Lung microvascular endothelial cell (primary cell): ENCODE results near the gene AMH. TPM values are rescaled to one million over a fixed set of nuclear protein-coding genes. Genes with fewer than 3 reads are reported as not detected.
"Not testable (repeated sequence)": the region's sequence is repeated elsewhere in the genome, so short reads cannot be mapped to it uniquely, and the experiment has no call there.

Experiments
- DNase-seq, 2 donors: peaks; one replicate each; pipeline versions ENCODE4 v3.0.0 to v3.0.0-alpha.2; 2010; ENCODE audit warnings: low read depth in 2 of 2
- total RNA-seq: library from RNA; depleted of rRNA; stranded (reverse); fragments of >200 nt; gene quantifications from 2 replicates; pipeline ENCODE4 v1.2.1, GENCODE V29; 2014

AMH gene
- total RNA-seq = 0.65 and 3.6 TPM in 2 replicates

- no peak for DNase-seq
These were observed at the start of gene AMH for GRCh38 chr19:2249010-2249866. Gene AMH (plus strand): TSS chr19:2249323. CDS start chr19:2249333, 10 bp downstream.

- no peak for DNase-seq
These were observed 49.1 kb upstream of the AMH start for GRCh38 chr19:2199861-2200623.

GRCh38 chr19:2200624-2201294 lies 48.4 kb upstream of the AMH start:
- DNase-seq = not testable (repeated sequence)

GRCh38 chr19:2201473-2202148 lies 47.5 kb upstream of the AMH start:
- no peak for DNase-seq

- no peak for DNase-seq
These were observed 46.8 kb upstream of the AMH start for GRCh38 chr19:2202366-2202765.

GRCh38 chr19:2207008-2207407 lies 42.1 kb upstream of the AMH start:
- DNase-seq = no peak

GRCh38 chr19:2207991-2208860 lies 40.9 kb upstream of the AMH start:
- peak; percentile 79 to 80 for DNase-seq

GRCh38 chr19:2208975-2209374 lies 40.1 kb upstream of the AMH start:
- DNase-seq = peak in 1 of 2 donors; percentile 57

GRCh38 chr19:2209408-2209807 lies 39.7 kb upstream of the AMH start:
- peak in 1 of 2 donors; percentile 15 for DNase-seq

- no peak for DNase-seq
These were observed 38.9 kb upstream of the AMH start for GRCh38 chr19:2210206-2210605.

- no peak for DNase-seq
These were observed 38.0 kb upstream of the AMH start for GRCh38 chr19:2210987-2211740.

- DNase-seq = no peak
These were observed 36.0 kb upstream of the AMH start for GRCh38 chr19:2212861-2213711.

GRCh38 chr19:2213799-2214198 lies 35.3 kb upstream of the AMH start:
- no peak for DNase-seq

- no peak for DNase-seq
These were observed 34.9 kb upstream of the AMH start for GRCh38 chr19:2214251-2214650.

- no peak for DNase-seq
These were observed 33.8 kb upstream of the AMH start for GRCh38 chr19:2215281-2215751.

GRCh38 chr19:2216361-2217225 lies 32.5 kb upstream of the AMH start:
- DNase-seq = no peak

GRCh38 chr19:2217591-2217990 lies 31.5 kb upstream of the AMH start:
- DNase-seq = no peak

GRCh38 chr19:2219726-2220125 lies 29.4 kb upstream of the AMH start:
- no peak for DNase-seq
